ENCODE data around the gene PPP2R3A. TPM values are rescaled to one million over a fixed set of nuclear protein-coding genes. Genes with fewer than 3 reads are reported as not detected.

The PPP2R3A gene
- total RNA-seq, 3 donors from 2014 or later (not counting 1 experiment from before 2014, with no cell fraction given) = 0.35 to 0.43 (median 0.40) TPM

- no peaks in the 10 kb centered on the region for H3K4me1 Mint-ChIP-seq
- Histone ChIP-seq H3K9me3 (ENCODE audit: control insufficient read depth, insufficient read depth, low read length) (no peaks in the 10 kb centered on the region), H3K27me3 (ENCODE audit: control insufficient read depth, insufficient read depth, low read length) (peaks cover 2% of the 10 kb centered on the region), H3K4me3 (ENCODE audit: low read length) (no peak overlapping the region), H3K27ac (ENCODE audit: low read length) (no peak overlapping the region), H3K36me3 (ENCODE audit: control insufficient read depth, insufficient read depth, low read length) (no peaks in the 10 kb centered on the region), H3K4me1 (ENCODE audit: control insufficient read depth, insufficient read depth, low read length) (no peaks in the 10 kb centered on the region)
- intact Hi-C loops (cut with micrococcal nuclease) = no loop called here
- 86% methylated on average over 6 of the region's 6 CpGs for WGBS (ENCODE audit: insufficient coverage)
- H3K36me3 Mint-ChIP-seq = no peaks in the 10 kb centered on the region
- ATAC-seq = no peak
- H3K4me3 Mint-ChIP-seq = no peak overlapping the region
- no peak for DNase-seq
- H3K27ac Mint-ChIP-seq = no peak overlapping the region
- H3K27me3 Mint-ChIP-seq (ENCODE audit: low read depth in 2 of 2) = peaks cover 14 to 21% of the 10 kb centered on the region in 2 donors
- H3K9me3 Mint-ChIP-seq = no peaks in the 10 kb centered on the region
- TF ChIP-seq, protein P1, sequence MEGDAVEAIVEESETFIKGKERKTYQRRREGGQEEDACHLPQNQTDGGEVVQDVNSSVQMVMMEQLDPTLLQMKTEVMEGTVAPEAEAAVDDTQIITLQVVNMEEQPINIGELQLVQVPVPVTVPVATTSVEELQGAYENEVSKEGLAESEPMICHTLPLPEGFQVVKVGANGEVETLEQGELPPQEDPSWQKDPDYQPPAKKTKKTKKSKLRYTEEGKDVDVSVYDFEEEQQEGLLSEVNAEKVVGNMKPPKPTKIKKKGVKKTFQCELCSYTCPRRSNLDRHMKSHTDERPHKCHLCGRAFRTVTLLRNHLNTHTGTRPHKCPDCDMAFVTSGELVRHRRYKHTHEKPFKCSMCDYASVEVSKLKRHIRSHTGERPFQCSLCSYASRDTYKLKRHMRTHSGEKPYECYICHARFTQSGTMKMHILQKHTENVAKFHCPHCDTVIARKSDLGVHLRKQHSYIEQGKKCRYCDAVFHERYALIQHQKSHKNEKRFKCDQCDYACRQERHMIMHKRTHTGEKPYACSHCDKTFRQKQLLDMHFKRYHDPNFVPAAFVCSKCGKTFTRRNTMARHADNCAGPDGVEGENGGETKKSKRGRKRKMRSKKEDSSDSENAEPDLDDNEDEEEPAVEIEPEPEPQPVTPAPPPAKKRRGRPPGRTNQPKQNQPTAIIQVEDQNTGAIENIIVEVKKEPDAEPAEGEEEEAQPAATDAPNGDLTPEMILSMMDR (IDR thresholded peaks at IDR 0.05) = no peak
These were observed 32.2 kb downstream of the PPP2R3A start for GRCh38 chr3:135997554-135998320.

DNA sequence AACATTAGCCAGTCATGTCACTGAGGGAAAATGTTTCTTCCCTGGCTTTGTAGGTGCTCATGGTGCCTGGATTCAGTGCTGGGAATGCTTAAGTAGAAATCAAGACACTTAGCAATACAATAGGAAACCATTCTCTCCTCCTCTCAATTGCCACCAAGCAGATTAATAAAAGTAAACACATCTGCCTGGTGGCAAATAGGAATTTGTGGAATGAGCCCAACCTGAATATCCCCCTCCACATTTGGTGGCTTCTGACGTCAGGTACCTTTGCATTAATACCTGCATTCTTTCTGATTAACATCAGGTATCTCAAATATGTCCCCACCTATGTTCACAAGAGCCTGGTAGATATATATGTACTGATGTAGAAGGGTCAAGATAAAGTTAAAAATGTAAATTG, 42.7 kb downstream of the PPP2R3A start:
- Mint-ChIP-seq H3K27ac (no peak overlapping the region), H3K4me3 (no peak overlapping the region), H3K9me3 (no peaks in the 10 kb centered on the region), H3K36me3 (no peaks in the 10 kb centered on the region), H3K27me3 (ENCODE audit: low read depth in 2 of 2) (peaks cover 10 to 34% of the 10 kb centered on the region in 2 donors), H3K4me1 (no peaks in the 10 kb centered on the region)
- intact Hi-C loops (cut with micrococcal nuclease) = no loop called here
- Histone ChIP-seq H3K4me3 (ENCODE audit: low read length) (no peak overlapping the region), H3K36me3 (ENCODE audit: control insufficient read depth, insufficient read depth, low read length) (no peaks in the 10 kb centered on the region), H3K4me1 (ENCODE audit: control insufficient read depth, insufficient read depth, low read length) (no peaks in the 10 kb centered on the region), H3K9me3 (ENCODE audit: control insufficient read depth, insufficient read depth, low read length) (no peaks in the 10 kb centered on the region), H3K27me3 (ENCODE audit: control insufficient read depth, insufficient read depth, low read length) (no peaks in the 10 kb centered on the region), H3K27ac (ENCODE audit: low read length) (no peak overlapping the region)
- ATAC-seq = no peak
- TF ChIP-seq, protein P1 (IDR thresholded peaks at IDR 0.05) = no peak
- WGBS (ENCODE audit: insufficient coverage) = 60% methylated on average over 1 of the region's 1 CpG
- no peak for DNase-seq

DNA sequence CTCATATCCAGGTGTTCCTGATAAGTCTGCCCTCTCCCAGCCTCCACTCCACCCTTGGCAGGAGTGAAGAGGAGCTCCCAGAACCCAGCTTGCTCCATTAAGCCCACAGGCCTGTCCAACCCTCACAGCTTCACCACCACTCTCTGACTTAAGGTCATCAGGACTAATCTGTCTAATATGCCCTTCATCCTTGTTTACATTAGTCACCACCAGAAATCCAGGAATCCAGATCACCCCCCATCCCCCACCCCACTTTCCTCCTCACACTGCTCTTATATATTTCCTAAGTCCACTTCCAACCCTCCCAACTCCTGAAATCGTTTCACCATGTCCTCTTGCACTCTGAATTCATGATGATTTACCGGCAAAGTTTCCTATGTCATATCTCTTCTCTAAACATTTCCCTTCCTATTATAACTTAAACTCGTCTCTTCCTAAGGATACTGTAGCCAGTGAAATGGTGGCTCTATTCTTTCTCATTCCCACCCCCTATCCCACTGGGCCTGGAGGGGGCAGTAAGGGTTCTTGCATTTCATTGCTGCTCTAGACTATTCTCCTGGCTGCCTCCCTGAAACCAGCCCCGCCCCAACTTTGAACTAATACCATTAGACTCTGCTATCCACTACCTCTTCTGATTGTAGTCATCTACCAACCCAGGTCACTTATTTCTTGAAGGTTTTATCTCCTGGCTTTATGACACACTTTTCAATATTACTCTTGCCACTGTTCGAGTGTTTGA, 43.4 kb downstream of the PPP2R3A start:
- no peak overlapping the region for H3K27ac Mint-ChIP-seq
- intact Hi-C loops (cut with micrococcal nuclease) = no loop called here
- DNase-seq (no peak), ATAC-seq (no peak)
- peaks cover 10 to 27% of the 10 kb centered on the region in 2 donors for H3K27me3 Mint-ChIP-seq (ENCODE audit: low read depth in 2 of 2)
- Histone ChIP-seq H3K36me3 (ENCODE audit: control insufficient read depth, insufficient read depth, low read length) (no peaks in the 10 kb centered on the region), H3K27ac (ENCODE audit: low read length) (no peak overlapping the region), H3K4me1 (ENCODE audit: control insufficient read depth, insufficient read depth, low read length) (no peaks in the 10 kb centered on the region), H3K27me3 (ENCODE audit: control insufficient read depth, insufficient read depth, low read length) (no peaks in the 10 kb centered on the region), H3K4me3 (ENCODE audit: low read length) (no peak overlapping the region), H3K9me3 (ENCODE audit: control insufficient read depth, insufficient read depth, low read length) (no peaks in the 10 kb centered on the region)
- H3K9me3 Mint-ChIP-seq = no peaks in the 10 kb centered on the region
- WGBS (ENCODE audit: insufficient coverage) = 78% methylated on average over 5 of the region's 5 CpGs
- H3K4me1 Mint-ChIP-seq = no peaks in the 10 kb centered on the region
- TF ChIP-seq, protein P1 (IDR thresholded peaks at IDR 0.05) = no peak
- no peaks in the 10 kb centered on the region for H3K36me3 Mint-ChIP-seq
- H3K4me3 Mint-ChIP-seq = no peak overlapping the region
